ENCODE measurements around the gene NATD1.

- no peak for TF ChIP-seq CTCF (IDR thresholded peaks at IDR 0.05; ENCODE audit: insufficient read depth, low read depth, low read length)
- no peak for TF ChIP-seq EZH2 (IDR thresholded peaks at IDR 0.05; ENCODE audit: insufficient read depth, low read length)
Measured at GRCh38 chr17:21269394-21269793, 16.2 kb upstream of the NATD1 start.
